ENCODE data around the gene UAP1L1.
A peak's percentile ranks its signal among the peaks of the same experiment; 100 is the strongest.

The UAP1L1 gene

DNA sequence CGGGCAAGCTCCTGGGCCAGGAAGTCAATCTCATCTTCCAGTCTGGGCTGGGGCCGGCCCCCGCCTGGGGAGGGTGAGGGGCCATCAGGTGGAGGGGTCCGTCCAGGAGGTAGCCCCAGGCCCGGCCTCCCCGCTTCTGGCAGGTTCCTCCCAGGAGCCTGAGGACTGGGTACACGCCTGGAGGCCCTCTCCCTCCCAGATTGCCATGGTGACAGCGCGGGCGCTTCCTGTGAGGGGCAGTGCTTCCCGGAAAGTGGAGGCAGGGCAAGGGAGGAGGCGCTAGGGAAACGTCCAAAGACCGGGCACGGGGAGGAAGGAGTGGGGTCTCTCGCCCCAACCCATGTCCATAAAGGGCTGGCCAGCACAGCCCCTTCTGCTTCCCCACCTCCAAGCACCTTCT, 36.2 kb upstream of the UAP1L1 start:
- CTCF ChIA-PET = interaction anchor here (1.5 to 5.3 kb wide), 2 partner anchors 12 to 93 kb away, joined by 4 to 47 read pairs; partner anchors contain the start of gene ABCA2
- Histone ChIP-seq H3K27ac (ENCODE audit: extremely low read depth, low read depth, low read length) (no peak overlapping the region), H3K36me3 (ENCODE audit: control insufficient read depth in 2 of 2, insufficient read depth in 1 of 2, low read length in 2 of 2) (peaks cover 0 to 30% of the 10 kb centered on the region in 2 experiments; a peak in 1 of 3 replicates), H3K4me3 (ENCODE audit: low read depth, low read length) (no peak overlapping the region), H3K9me3 (ENCODE audit: control insufficient read depth, insufficient read depth, low read depth, low read length) (no peaks in the 10 kb centered on the region), H3K4me1 (ENCODE audit: control insufficient read depth, insufficient read depth, low read length) (peaks cover 5% of the 10 kb centered on the region; the same call in 1 of the 2 replicates)
- POLR2A ChIA-PET = no interaction called here
- no peak for TF ChIP-seq ZEB2 (tag by site-specific recombination; IDR thresholded peaks at IDR 0.05)

DNA sequence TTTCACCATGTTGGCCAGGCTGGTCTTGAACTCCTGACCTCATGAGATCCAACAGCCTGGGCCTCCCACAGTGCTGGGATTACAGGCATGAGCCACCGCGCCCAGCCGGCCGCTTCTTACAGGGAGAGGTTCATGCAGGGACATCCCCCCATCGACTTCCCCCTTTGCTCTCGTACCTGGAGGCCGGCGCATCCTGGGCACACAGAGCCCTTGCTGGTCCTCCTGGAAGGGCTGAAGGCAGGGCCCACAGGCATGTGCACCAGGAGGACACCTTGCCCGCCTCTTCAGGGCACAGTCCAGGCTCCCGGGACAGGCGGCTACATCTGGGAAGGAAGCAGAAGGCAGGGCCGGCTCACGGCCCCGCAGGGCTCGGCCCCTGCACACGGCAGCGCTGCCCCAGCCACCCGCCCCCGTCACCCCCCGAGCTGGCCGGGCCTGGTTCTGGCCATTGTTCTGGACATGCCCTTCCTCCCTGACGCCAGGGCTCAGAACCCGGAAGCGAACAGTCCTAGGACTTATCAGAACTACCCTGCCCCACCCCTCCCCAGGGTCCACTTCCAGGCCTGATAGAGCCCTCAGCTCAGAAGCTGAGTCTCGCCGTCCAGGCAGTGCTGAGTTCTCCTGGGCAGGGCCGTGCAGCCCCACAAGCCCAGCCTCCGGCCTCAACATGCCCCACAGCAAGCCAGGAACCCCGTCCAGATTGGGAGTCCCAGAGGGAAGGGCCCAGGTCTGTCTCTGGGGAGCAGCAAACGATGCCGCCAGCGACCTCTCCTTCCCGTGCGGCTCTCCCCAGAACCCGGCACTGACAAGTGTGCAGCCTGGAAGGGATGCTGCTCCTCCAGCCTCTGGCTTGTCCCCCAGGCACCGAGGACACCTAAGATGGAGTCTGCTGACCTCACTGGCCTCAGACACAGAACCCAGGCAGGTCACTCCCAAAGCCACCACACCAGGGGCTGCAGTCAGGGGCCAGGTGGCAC, 34.3 kb upstream of the UAP1L1 start:
- no peak overlapping the region for H3K4me3 ChIP-seq (ENCODE audit: low read depth, low read length)
- no peak overlapping the region for H3K27ac ChIP-seq (ENCODE audit: extremely low read depth, low read depth, low read length)
- TF ChIP-seq IKZF3 (tag by site-specific recombination; IDR thresholded peaks at IDR 0.05) = no peak
- TF ChIP-seq KLF8 (tag by site-specific recombination; IDR thresholded peaks at IDR 0.05) = peak; percentile 43; the same call in 1 of the 2 replicates
- 0 out of 2 replicates have a peak, but pooled peaks have one; percentile 12 for TF ChIP-seq BCL11A (tag by site-specific recombination; IDR thresholded peaks at IDR 0.05; ENCODE audit: low read depth)
- peaks cover 5% of the 10 kb centered on the region; the same call in 1 of the 2 replicates for H3K4me1 ChIP-seq (ENCODE audit: control insufficient read depth, insufficient read depth, low read length)
- ChIA-PET CTCF (interaction anchor here (0.6 to 5.3 kb wide), 5 partner anchors 8 to 192 kb away, joined by 3 to 47 read pairs (median 4); partner anchors contain the start of gene ABCA2), POLR2A (interaction anchor here (0.6 kb wide), 1 partner anchor 33 kb away, joined by 3 read pairs; no protein-coding TSS in a partner anchor)
- H3K9me3 ChIP-seq (ENCODE audit: control insufficient read depth, insufficient read depth, low read depth, low read length) = no peaks in the 10 kb centered on the region
- peaks cover 0 to 25% of the 10 kb centered on the region in 2 experiments; a peak in 1 of 3 replicates for H3K36me3 ChIP-seq (ENCODE audit: control insufficient read depth in 2 of 2, insufficient read depth in 1 of 2, low read length in 2 of 2)

DNA sequence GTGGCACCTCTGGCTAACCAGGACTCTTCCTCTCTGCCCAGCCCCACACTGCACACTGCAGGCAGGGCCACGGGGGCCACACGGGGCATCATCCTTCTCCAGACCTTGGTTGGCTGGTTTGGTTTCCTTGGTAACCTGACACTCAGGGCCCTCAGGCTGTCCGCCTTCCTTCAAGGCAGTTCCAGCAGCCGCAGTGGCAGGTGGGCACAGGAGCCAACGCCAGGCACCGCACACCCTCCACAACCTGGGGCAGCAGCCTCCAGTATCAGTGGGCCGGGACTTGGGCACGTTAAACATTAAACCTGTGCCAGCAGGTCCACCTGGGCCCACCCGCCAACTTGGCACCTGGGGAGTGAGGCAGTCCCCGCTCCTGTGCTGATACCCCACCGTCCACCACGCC, 33.3 kb upstream of the UAP1L1 start:
- POLR2A ChIA-PET = interaction anchor here (0.8 to 1.0 kb wide), 3 partner anchors 9 to 86 kb away, joined by 3 read pairs; partner anchors contain the start of gene SAPCD2
- Histone ChIP-seq H3K27ac (ENCODE audit: extremely low read depth, low read depth, low read length) (no peak overlapping the region), H3K4me1 (ENCODE audit: control insufficient read depth, insufficient read depth, low read length) (peaks cover 5% of the 10 kb centered on the region; the same call in 1 of the 2 replicates), H3K4me3 (ENCODE audit: low read depth, low read length) (no peak overlapping the region), H3K36me3 (ENCODE audit: control insufficient read depth in 2 of 2, insufficient read depth in 1 of 2, low read length in 2 of 2) (peaks cover 0 to 19% of the 10 kb centered on the region in 2 experiments; a peak in 1 of 3 replicates), H3K9me3 (ENCODE audit: control insufficient read depth, insufficient read depth, low read depth, low read length) (no peaks in the 10 kb centered on the region)
- CTCF ChIA-PET = interaction anchor here (0.7 to 5.3 kb wide), 6 partner anchors 9 to 257 kb away, joined by 3 to 47 read pairs (median 6); partner anchors contain the start of gene ABCA2
- TF ChIP-seq ZBTB8A (tag by site-specific recombination; IDR thresholded peaks at IDR 0.05) = 0 out of 2 replicates have a peak, but pooled peaks have one; percentile 5
- TF ChIP-seq ZFP41 (tag by site-specific recombination; IDR thresholded peaks at IDR 0.05; ENCODE audit: borderline replicate concordance) = no peak

DNA sequence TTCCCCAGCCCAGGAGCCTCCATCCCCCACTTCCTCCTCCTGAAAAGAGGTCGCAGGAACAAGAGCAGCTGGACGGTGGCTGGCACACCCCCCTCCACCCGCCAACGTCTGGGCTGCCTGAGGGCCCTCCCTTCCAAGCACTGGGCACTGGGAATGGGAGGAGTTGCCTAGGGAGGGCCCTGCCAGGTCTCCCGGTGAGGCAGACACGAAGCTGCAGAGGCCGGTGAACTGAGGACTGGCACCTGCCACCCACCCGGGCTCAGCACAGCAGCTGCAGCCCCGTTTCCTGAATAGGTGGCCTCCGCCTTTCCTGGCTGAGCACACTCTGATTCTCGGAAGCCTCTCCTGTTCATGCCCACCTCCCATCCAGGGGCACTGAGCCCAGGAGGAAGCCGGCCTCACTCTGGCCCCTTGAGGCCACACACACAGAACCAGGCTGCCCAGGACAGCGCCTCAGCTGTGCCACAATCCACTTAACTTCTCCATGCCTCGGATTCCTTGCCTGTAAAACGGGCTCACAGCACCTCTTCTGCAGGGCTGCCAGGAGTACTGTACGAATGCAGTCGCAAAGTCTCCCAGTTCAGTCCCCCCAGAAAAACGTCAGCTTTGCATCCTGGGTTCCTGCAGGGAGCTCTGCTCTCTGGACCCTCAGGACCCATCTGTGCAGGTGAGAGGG, 32.7 kb upstream of the UAP1L1 start:
- ChIA-PET CTCF (interaction anchor here (0.7 to 5.3 kb wide), 8 partner anchors 10 to 257 kb away, joined by 3 to 47 read pairs (median 8); partner anchors contain the start of gene ABCA2), POLR2A (interaction anchor here (0.8 to 1.0 kb wide), 4 partner anchors 10 to 196 kb away, joined by 3 read pairs; partner anchors contain the start of genes SAPCD2 and TUBB4B)
- H3K36me3 ChIP-seq (ENCODE audit: control insufficient read depth in 2 of 2, insufficient read depth in 1 of 2, low read length in 2 of 2) = peaks cover 0 to 13% of the 10 kb centered on the region in 2 experiments; a peak in 1 of 3 replicates
- H3K9me3 ChIP-seq (ENCODE audit: control insufficient read depth, insufficient read depth, low read depth, low read length) = no peaks in the 10 kb centered on the region
- peak overlapping the region; percentile 58 for H3K4me3 ChIP-seq (ENCODE audit: low read depth, low read length)
- peak overlapping the region; percentile 79; the same call in 1 of the 2 replicates for H3K27ac ChIP-seq (ENCODE audit: extremely low read depth, low read depth, low read length)
- H3K4me1 ChIP-seq (ENCODE audit: control insufficient read depth, insufficient read depth, low read length) = peaks cover 5% of the 10 kb centered on the region; the same call in 1 of the 2 replicates
- TF ChIP-seq ZNF404 (tag by site-specific recombination; IDR thresholded peaks at IDR 0.05) = no peak
- peak; percentile 43; the same call in 1 of the 2 replicates for TF ChIP-seq ZNF768 (tag by site-specific recombination; IDR thresholded peaks at IDR 0.05)
- TF ChIP-seq, protein P1, sequence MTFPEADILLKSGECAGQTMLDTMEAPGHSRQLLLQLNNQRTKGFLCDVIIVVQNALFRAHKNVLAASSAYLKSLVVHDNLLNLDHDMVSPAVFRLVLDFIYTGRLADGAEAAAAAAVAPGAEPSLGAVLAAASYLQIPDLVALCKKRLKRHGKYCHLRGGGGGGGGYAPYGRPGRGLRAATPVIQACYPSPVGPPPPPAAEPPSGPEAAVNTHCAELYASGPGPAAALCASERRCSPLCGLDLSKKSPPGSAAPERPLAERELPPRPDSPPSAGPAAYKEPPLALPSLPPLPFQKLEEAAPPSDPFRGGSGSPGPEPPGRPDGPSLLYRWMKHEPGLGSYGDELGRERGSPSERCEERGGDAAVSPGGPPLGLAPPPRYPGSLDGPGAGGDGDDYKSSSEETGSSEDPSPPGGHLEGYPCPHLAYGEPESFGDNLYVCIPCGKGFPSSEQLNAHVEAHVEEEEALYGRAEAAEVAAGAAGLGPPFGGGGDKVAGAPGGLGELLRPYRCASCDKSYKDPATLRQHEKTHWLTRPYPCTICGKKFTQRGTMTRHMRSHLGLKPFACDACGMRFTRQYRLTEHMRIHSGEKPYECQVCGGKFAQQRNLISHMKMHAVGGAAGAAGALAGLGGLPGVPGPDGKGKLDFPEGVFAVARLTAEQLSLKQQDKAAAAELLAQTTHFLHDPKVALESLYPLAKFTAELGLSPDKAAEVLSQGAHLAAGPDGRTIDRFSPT (tag by site-specific recombination; IDR thresholded peaks at IDR 0.05) = 0 out of 2 replicates have a peak, but pooled peaks have one; percentile 32
- TF ChIP-seq MZF1 (tag by site-specific recombination; IDR thresholded peaks at IDR 0.05; ENCODE audit: borderline replicate concordance) = no peak
- no peak for TF ChIP-seq ZNF837 (tag by site-specific recombination; IDR thresholded peaks at IDR 0.05)
- TF ChIP-seq YY2 (tag by site-specific recombination; IDR thresholded peaks at IDR 0.05) = no peak
- TF ChIP-seq, protein P2, sequence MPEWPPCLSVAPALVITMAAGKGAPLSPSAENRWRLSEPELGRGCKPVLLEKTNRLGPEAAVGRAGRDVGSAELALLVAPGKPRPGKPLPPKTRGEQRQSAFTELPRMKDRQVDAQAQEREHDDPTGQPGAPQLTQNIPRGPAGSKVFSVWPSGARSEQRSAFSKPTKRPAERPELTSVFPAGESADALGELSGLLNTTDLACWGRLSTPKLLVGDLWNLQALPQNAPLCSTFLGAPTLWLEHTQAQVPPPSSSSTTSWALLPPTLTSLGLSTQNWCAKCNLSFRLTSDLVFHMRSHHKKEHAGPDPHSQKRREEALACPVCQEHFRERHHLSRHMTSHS (tag by site-specific recombination; IDR thresholded peaks at IDR 0.05) = no peak
- TF ChIP-seq ZBTB1 (tag by site-specific recombination; IDR thresholded peaks at IDR 0.05) = no peak
- peak; percentile 20; the same call in 1 of the 2 replicates for TF ChIP-seq ZFHX2 (tag by site-specific recombination; conservative IDR thresholded peaks at IDR 0.05)
- no peak for TF ChIP-seq ZNF701 (tag by site-specific recombination; IDR thresholded peaks at IDR 0.05)
- peak; percentile 66 for TF ChIP-seq KLF1 (tag by site-specific recombination; IDR thresholded peaks at IDR 0.05)
- no peak for TF ChIP-seq ZNF19 (tag by site-specific recombination; IDR thresholded peaks at IDR 0.05; ENCODE audit: low read depth)
- TF ChIP-seq ZNF2 (tag by site-specific recombination; IDR thresholded peaks at IDR 0.05) = no peak
- TF ChIP-seq ZNF621 (tag by site-specific recombination; IDR thresholded peaks at IDR 0.05) = no peak
- no peak for TF ChIP-seq ZNF341 (tag by site-specific recombination; IDR thresholded peaks at IDR 0.05; ENCODE audit: low read depth)
- no peak for TF ChIP-seq ZEB2 (tag by site-specific recombination; IDR thresholded peaks at IDR 0.05)
- TF ChIP-seq ZNF335 (tag by site-specific recombination; conservative IDR thresholded peaks at IDR 0.05) = peak; percentile 99
